Midbrain (tissue), 1 donor: ENCODE results near the gene RTN1.
A peak's percentile ranks its signal among the peaks of the same experiment; 100 is the strongest.

ENCODE experiments used
- DNase-seq: peaks from one replicate; lab custom pipeline; 2025; lab: John Stamatoyannopoulos, UW

The RTN1 gene

GRCh38 chr14:59788176-59788575 lies 82.4 kb downstream of the RTN1 start:
- DNase-seq, result no peak

GRCh38 chr14:59787045-59787674 lies 83.4 kb downstream of the RTN1 start:
- DNase-seq, result no peak

DNA sequence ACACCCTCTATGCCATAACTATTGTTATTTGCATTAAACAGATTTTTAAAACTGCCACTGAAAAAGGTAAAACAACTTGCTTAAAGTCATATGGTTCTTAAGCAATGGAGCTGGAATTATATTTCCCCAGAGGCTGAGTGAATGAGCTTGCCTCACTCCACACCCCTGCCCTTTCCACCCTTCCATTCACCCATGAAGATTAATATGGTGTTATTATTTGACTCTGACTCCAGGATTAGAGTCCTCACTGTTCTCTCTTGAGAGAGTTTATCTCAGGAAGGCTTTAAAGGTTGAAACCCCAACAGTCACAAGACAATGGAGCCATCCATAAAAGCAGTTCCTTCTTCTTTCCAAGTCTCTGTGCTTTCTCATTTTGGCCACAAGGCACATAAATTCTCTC lies 84.9 kb downstream of the RTN1 start:
- DNase-seq, result no peak

- no peak for DNase-seq
These were observed 87.8 kb downstream of the RTN1 start for GRCh38 chr14:59782760-59783159.

DNA sequence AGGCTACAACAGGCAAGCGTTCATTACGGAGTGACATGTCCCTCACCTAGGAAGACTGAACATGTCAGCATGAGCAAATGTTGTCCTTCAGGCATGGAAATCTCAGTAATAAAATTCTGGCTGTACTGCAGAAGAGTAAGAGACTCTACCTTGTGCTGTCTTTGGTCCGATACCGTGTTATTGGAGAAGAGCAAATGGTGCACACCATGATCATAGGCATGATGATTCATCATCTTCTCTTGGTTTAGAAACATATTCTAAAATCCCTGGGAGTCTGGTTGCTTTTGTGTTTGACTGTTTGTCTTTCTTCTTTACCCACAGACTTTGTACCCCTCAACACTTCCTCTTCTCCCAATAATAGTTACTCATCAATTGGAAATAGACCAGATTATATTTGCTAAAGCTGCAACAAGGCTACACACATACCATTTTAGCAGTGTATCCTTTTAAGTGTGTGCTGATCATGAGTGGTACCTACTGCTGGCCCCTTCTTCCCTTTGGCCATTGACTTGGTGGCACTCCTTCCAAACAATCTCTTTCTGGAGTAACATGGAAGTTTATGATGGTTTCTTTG lies 93.5 kb downstream of the RTN1 start:
- no peak for DNase-seq

GRCh38 chr14:59776468-59776867 lies 94.1 kb downstream of the RTN1 start:
- no peak for DNase-seq

- no peak for DNase-seq
These were observed 98.3 kb downstream of the RTN1 start for GRCh38 chr14:59772233-59772632.

- DNase-seq, result no peak
These were observed 99.0 kb downstream of the RTN1 start for GRCh38 chr14:59771577-59771976.

GRCh38 chr14:59769586-59769985 lies 101.0 kb downstream of the RTN1 start:
- DNase-seq, result no peak

- DNase-seq, result no peak
These were observed 101.7 kb downstream of the RTN1 start for GRCh38 chr14:59768855-59769375.

DNA sequence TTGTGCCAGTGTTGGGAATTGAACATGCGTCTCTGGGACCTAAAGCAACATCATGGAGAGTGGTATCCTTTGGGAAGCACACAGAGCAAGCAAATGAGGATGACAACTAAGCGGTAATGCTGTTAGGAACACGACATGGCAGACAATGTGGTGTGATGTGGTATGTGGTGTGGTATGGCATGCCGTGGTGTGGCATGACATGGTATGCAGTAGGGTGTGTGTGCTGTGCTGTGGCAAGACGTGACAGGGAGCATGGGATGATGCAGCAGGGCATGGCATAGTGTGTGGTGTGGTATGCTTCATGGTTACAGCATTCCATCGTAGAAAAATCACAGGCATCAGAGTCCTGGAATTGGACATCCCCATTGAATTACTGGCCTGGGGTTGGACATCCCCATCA lies 108.7 kb downstream of the RTN1 start:
- DNase-seq, result no peak

DNA sequence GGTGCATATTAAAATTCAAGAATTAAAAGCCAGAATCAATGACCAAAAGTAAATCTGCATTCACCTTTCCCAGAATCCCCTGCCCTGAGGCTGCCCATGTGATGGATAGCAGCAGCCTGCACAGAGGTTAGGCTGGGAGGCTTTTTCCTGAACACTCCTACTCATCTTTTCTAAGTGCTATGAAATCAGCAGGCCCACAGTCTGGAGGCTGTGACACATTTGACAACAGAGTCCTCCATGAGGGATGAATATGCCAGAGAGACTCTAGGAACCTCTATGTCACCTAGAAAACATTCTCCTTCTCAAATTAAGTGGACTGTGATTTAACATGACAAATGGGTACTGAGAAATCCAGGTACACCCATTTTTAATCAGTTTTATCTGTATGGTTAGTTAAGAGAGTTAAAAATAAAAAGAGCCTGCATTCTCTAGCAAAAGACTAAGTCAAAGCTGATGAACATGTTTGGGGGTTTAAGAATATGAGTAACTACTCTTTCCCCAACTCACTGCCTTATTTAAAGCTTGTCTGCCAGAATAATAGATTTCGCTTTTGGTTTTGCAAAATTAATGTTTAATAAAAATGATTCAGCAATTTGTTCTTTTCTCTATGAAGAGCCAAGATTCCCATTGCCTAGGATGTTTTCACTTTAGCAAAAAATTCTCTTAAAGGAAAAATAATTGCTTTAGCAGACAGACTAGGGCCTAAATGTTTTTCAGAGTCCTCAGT lies 115.0 kb downstream of the RTN1 start:
- no peak for DNase-seq

GRCh38 chr14:59754256-59754655 lies 116.3 kb downstream of the RTN1 start:
- DNase-seq, result no peak

- DNase-seq, result peak; percentile 10
These were observed 117.1 kb downstream of the RTN1 start for GRCh38 chr14:59753512-59753911.

DNA sequence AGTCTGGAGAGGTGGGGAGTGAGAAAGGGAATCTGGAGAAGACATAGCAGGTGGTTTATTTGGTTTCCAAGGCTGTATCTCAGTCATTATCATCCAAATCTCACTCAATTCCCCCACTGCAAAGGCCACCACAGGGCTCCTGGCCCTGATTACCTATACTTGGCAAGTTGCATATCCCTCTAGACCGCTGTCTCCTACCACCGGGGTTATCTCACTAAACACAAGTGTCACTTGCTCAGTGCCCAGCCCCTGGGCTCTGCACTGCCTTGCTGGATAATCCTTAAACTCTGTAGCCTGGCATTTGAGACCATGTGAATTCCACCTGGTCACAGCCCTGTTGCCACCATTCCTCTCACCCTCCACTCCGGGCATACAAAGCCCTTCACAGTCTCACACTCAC lies 119.0 kb downstream of the RTN1 start:
- DNase-seq, result no peak

- no peak for DNase-seq
These were observed 130.8 kb downstream of the RTN1 start for GRCh38 chr14:59739794-59740193.

GRCh38 chr14:59728304-59728703 lies 142.3 kb downstream of the RTN1 start:
- no peak for DNase-seq

DNA sequence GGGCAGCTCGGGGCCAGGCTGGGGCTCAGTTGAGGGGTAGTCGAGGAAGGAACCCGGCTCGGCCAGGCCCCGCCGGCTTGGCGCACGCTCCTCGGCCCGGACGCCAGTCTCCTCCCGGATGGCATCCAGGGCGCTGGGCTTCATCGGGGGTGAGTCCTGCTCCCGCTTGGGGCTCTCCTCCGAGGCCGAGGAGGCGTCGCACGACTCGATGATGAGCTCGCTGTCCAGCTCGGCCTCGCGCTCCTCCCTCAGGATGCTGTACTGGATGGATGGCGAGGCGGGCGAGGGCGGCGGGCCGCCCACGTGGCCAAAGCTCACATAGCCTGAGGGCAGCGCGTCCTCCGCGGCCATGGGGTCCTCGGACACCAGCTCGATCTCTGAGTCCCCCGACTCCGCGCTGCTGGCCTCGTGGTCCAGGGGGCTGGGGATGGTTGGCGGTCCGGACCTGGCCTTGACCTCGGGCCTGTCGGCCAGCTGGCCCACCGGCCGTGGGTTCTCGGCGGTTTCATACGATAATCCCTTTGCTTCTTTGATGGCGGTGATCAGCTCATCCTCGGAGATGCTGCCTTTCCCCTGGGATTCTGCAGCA lies 143.4 kb downstream of the RTN1 start:
- no peak for DNase-seq

GRCh38 chr14:59711080-59711479 lies 159.5 kb downstream of the RTN1 start:
- no peak for DNase-seq

DNA sequence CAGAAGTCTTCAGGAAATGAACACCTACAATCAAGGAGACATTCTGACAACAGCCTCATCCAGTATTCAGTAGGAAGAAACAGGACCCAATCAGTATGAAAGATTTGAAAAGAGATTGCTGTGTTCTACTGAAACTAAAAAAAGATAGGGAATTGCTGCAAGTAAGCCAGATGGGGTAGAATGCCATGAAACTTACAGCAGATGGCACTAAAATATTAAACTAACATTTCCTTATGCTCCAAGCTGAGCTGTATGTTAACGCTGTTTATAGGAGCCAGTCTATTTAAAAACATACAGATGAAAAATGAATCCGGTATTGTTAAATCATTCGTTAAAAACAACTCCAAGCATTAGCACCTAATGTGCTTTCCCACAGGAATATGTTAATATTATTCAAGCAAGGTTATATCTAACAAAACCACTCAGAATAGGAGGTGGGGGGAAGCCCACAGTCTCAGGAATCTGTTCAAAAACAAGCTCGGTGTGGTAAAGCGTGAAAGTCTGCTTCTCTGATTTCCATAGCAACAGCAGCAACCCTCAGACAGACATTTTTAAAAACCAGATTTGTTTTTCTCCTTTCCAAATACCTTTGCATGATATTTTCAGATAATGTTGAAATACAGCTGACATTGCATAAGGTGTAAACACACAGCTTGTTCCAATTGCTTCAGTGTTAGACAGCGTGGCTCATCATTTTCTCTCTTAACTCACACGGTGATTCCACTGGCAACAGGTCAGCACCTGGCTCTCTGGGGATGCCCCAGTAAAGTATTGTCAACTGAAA lies 162.6 kb downstream of the RTN1 start:
- peak; percentile 16 for DNase-seq

DNA sequence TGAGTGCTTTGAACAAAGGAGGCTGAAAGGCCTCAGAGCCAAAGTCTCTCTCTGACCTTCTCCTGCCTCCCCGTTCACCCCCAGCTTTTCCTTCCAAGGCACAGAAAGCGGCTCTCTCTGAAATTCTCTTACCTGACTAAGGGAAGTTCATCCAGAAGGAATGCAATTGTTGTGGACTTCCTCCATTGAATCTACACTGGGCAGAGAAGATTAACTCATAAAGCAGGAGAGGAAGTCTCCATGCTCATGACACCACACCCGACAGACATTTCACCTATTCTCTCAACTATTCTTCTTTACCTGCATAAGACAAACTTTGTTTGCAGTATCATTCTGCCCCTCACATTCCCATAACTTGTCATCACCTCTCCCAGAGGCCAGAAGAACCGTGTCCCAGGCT lies 164.7 kb downstream of the RTN1 start:
- no peak for DNase-seq

DNA sequence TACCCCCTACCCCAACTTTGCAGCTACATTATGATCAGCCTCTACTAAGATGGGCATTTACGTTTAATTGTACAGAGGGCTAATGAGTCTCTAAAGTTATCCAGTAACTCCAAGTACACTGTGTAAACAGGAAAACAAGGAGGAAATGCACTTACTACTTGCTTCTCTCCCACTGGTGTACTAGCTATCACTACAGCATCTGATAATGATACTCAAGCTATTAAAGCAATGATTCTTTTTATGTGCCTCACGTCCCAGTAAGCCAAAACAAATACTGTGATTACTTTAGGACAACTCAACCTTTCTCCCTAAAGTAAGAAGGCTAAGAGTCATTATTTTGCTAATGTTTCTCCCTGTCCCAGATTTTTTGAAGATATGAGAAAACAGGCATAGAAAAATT lies 165.3 kb downstream of the RTN1 start:
- no peak for DNase-seq
